Stimulated activated CD8-positive, alpha-beta memory T cell treated with anti-CD3 and anti-CD28 coated beads, Interleukin-4, amount 100 ng/mL, for 1 hour (primary cell): ENCODE results near the gene ATP13A1.
A peak's percentile ranks its signal among the peaks of the same experiment; 100 is the strongest.
"Not testable (repeated sequence)": the region's sequence is repeated elsewhere in the genome, so short reads cannot be mapped to it uniquely, and the experiment has no call there.

ENCODE experiments used
- DNase-seq, 2 donors: peaks; one replicate each; pipeline ENCODE4 v3.0.0-alpha.2; 2020; ENCODE audit warnings: low read depth in 2 of 2, low spot score in 1 of 2

Gene ATP13A1

GRCh38 chr19:19663256-19664120 is at the start of gene ATP13A1:
TSS of gene ATP13A1 (minus strand) at chr19:19663676. CDS start at chr19:19663666, 10 bp downstream.
- DNase-seq: peak; percentile 88 to 90

GRCh38 chr19:19711934-19712828 is 48.7 kb upstream of the ATP13A1 start:
- DNase-seq: no peak

- no peak for DNase-seq
Measured at GRCh38 chr19:19711306-19711933, 47.9 kb upstream of the ATP13A1 start.

GRCh38 chr19:19710506-19710905 is 47.0 kb upstream of the ATP13A1 start:
- no peak for DNase-seq

GRCh38 chr19:19704836-19705235 is 41.4 kb upstream of the ATP13A1 start:
- no peak for DNase-seq

- not testable (repeated sequence) for DNase-seq
Measured at GRCh38 chr19:19700493-19700892, 37.0 kb upstream of the ATP13A1 start.

GRCh38 chr19:19697589-19697988 is 34.1 kb upstream of the ATP13A1 start:
- DNase-seq: no peak

GRCh38 chr19:19696386-19696785 is 32.9 kb upstream of the ATP13A1 start:
- DNase-seq: no peak

GRCh38 chr19:19691683-19692082 is 28.2 kb upstream of the ATP13A1 start:
- no peak for DNase-seq

- not testable (repeated sequence) for DNase-seq
Measured at GRCh38 chr19:19689023-19689422, 25.5 kb upstream of the ATP13A1 start.

- no peak for DNase-seq
Measured at GRCh38 chr19:19687090-19687489, 23.6 kb upstream of the ATP13A1 start.

GRCh38 chr19:19686580-19686979 is 23.1 kb upstream of the ATP13A1 start:
- DNase-seq: no peak

GRCh38 chr19:19686119-19686518 is 22.6 kb upstream of the ATP13A1 start:
- not testable (repeated sequence) for DNase-seq

GRCh38 chr19:19679176-19680073 is 15.9 kb upstream of the ATP13A1 start:
- no peak for DNase-seq

- DNase-seq: no peak
Measured at GRCh38 chr19:19677579-19677978, 14.1 kb upstream of the ATP13A1 start.

- DNase-seq: no peak
Measured at GRCh38 chr19:19674315-19674714, 10.8 kb upstream of the ATP13A1 start.

- DNase-seq: no peak
Measured at GRCh38 chr19:19672816-19673215, 9.3 kb upstream of the ATP13A1 start.

- DNase-seq: no peak
Measured at GRCh38 chr19:19670070-19670551, 6.6 kb upstream of the ATP13A1 start.

- DNase-seq: peak; percentile 77 to 88
Measured at GRCh38 chr19:19668230-19669012, 4.9 kb upstream of the ATP13A1 start, which contains the start of gene ZNF101. TSS of gene ZNF101 (plus strand) at chr19:19668839. CDS start at chr19:19668964, 125 bp downstream.
